Measurements from ENCODE around the gene IPO5. TPM values are rescaled to one million over a fixed set of nuclear protein-coding genes. Genes with fewer than 3 reads are reported as not detected.
"Not testable (repeated sequence)": the region's sequence is repeated elsewhere in the genome, so short reads cannot be mapped to it uniquely, and the experiment has no call there.

Gene IPO5
- total and polyA plus RNA-seq, 4 donors = 92.0 to 158 (median 104) TPM

DNA sequence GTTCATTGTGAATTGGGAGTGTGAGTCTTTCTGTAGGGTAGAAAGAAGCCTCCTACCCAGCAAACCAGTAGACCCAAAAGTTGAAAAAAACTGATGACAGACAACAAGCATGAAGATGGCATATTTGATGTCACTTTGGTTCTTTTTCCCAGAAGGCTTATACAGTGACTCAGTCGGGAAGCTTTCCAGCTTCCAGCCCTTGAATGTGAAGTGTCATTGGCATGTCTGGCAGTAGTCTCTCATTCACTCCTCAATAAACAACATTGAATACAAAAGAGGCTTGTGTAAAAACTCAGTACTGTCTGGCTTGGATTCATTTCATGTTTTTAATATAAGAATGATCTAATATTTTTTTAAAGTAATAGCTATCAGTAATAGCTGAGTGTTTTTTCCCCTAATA, 68.7 kb downstream of the IPO5 start:
- peak overlapping the region; percentile 64 for H3K27ac ChIP-seq (ENCODE audit: low read depth, low read length)
- peaks cover 14% of the 10 kb centered on the region for H3K36me3 ChIP-seq (ENCODE audit: control insufficient read depth, insufficient read depth, low read length)
- H3K4me1 ChIP-seq (ENCODE audit: control insufficient read depth, insufficient read depth, low read length) = peaks cover 3% of the 10 kb centered on the region
- no peaks in the 10 kb centered on the region for H3K9me3 ChIP-seq (ENCODE audit: control insufficient read depth, insufficient read depth, low read length)
- WGBS (ENCODE audit: insufficient coverage) = no CpG with 5 or more reads among the region's 1 CpG
- H3K4me3 ChIP-seq (ENCODE audit: low read depth, low read length) = no peak overlapping the region
- peak in 4 of 6 donors; percentile 24 to 83 (median 38) for DNase-seq (ENCODE audit: low read depth in 4 of 6, low spot score in 6 of 6)
- H3K27me3 ChIP-seq (ENCODE audit: control insufficient read depth, insufficient read depth, low read length) = no peaks in the 10 kb centered on the region

DNA sequence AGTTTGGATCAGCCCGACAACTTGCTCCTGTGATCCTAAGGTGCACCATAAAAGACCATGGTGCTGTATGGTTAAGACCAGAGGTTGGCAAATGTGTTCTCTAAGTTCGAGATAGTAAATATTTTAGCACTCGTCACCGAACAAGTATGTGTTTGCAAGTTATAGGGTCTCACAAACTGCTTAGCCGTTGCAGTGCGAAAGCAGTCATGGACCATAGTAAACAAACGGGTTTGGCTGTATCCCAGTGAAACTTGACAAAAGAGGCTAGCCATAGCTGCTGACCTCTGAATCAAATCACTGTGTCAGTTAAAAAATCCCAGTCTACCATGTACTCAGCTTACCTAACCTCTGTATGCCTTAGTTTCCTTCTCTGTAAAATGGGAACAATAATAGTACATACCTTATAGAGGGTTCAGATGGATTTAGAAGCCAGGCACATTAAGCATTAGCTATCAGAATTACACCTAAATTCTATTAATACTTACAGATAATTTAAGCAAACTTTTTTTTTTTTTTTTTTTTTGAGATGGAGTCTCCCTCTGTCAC, 72.1 kb downstream of the IPO5 start:
- 86% methylated on average over 7 of the region's 7 CpGs for WGBS (ENCODE audit: insufficient coverage)
- Histone ChIP-seq H3K27me3 (ENCODE audit: control insufficient read depth, insufficient read depth, low read length) (no peaks in the 10 kb centered on the region), H3K4me1 (ENCODE audit: control insufficient read depth, insufficient read depth, low read length) (peaks cover 3% of the 10 kb centered on the region), H3K36me3 (ENCODE audit: control insufficient read depth, insufficient read depth, low read length) (no peaks in the 10 kb centered on the region), H3K27ac (ENCODE audit: low read depth, low read length) (no peak overlapping the region), H3K9me3 (ENCODE audit: control insufficient read depth, insufficient read depth, low read length) (no peaks in the 10 kb centered on the region), H3K4me3 (ENCODE audit: low read depth, low read length) (no peak overlapping the region)
- DNase-seq (ENCODE audit: low read depth in 4 of 6, low spot score in 6 of 6) = no peak

DNA sequence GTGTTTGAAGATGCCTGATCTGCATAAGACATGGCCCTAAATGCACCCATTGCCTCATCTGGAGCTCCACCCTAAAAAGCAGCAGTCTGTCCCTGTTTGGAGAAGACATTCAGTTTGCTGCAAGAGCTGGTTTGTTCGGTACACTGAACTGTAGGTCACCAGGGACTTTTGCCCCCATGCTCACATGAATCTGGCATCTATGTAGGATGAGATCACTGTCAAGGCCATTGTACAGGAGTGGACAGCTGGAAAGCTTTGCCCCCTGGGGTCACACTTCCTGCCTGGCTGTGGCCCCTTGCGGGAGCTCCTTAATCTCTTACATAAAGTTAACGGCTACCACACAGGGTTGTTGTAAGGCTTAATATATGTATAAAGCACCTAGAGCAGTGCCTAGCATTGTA, 73.0 kb downstream of the IPO5 start:
- Histone ChIP-seq H3K9me3 (ENCODE audit: control insufficient read depth, insufficient read depth, low read length) (no peaks in the 10 kb centered on the region), H3K4me3 (ENCODE audit: low read depth, low read length) (no peak overlapping the region), H3K27me3 (ENCODE audit: control insufficient read depth, insufficient read depth, low read length) (no peaks in the 10 kb centered on the region), H3K4me1 (ENCODE audit: control insufficient read depth, insufficient read depth, low read length) (peaks cover 3% of the 10 kb centered on the region), H3K27ac (ENCODE audit: low read depth, low read length) (no peak overlapping the region), H3K36me3 (ENCODE audit: control insufficient read depth, insufficient read depth, low read length) (no peaks in the 10 kb centered on the region)
- peak in 1 of 6 donors; percentile 23 for DNase-seq (ENCODE audit: low read depth in 4 of 6, low spot score in 6 of 6)
- WGBS (ENCODE audit: insufficient coverage) = 80% methylated on average over 1 of the region's 3 CpGs

DNA sequence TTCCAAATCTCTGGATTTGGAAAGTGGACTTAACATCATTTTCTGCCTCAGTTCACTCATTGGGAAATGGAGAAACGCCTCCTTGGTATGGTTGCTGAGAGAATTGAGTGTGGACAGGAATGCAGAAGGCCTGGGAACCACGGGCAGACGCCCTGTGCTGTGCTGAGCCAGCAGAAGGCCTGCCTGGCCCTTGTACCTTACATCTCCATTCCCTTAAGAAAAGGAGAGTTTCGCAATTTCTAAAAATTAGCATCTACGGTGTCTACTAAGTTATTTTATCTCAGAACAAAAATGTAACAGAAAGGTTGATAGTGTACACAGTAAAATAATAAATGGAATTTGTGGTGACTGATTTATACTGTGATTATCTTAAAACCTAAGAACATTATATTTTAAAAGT, 78.7 kb downstream of the IPO5 start:
- Histone ChIP-seq H3K36me3 (ENCODE audit: control insufficient read depth, insufficient read depth, low read length) (no peaks in the 10 kb centered on the region), H3K4me1 (ENCODE audit: control insufficient read depth, insufficient read depth, low read length) (peaks cover 8% of the 10 kb centered on the region), H3K4me3 (ENCODE audit: low read depth, low read length) (no peak overlapping the region), H3K27me3 (ENCODE audit: control insufficient read depth, insufficient read depth, low read length) (no peaks in the 10 kb centered on the region), H3K27ac (ENCODE audit: low read depth, low read length) (no peak overlapping the region), H3K9me3 (ENCODE audit: control insufficient read depth, insufficient read depth, low read length) (no peaks in the 10 kb centered on the region)
- no CpG with 5 or more reads among the region's 5 CpGs for WGBS (ENCODE audit: insufficient coverage)
- DNase-seq (ENCODE audit: low read depth in 4 of 6, low spot score in 6 of 6) = peak in 1 of 6 donors; percentile 38

DNA sequence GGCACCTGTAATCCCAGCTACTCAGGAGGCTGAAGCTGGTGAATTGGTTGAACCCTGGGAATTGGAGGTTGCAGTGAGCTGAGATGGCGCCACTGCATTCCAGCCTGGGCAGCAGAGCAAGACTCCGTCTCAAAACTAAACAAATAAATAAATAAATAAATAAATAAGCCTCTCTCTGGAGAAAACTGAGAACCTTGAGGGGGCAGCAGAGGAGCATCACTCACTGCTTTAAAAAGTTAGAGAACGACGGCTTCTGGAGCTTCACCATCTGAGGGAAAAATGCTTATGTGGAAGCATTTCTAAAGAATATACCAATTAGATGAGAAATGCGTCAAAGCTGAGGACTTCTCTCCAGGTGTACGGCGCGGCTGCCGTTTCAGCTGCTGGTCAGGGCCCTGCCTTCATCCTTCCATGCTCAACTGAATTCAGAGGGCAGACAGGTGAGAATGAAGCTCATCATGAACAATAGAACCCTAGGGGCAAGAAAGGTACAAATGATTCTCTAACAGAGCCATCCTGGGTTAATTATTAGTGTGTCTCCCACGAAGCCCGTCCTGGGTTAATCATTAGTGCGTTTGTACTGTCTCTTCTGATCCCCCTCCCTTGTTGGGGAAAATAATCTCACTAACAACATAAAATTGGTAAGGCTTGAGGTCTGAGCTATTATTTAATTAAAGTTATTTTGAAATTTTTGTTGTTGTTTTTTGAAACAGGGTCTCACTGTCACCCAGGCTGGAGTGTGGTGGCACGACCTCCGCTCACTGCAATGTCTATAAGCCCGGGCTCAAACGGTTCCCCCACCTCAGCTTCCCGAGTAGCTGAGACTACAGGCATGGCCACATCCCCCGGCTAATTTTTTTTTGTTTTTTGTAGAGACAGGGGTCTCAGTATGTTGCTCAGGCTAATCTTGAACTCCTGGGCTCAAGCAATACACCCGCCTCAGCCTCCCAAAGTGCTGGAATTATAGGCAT, 80.1 kb downstream of the IPO5 start:
- H3K9me3 ChIP-seq (ENCODE audit: control insufficient read depth, insufficient read depth, low read length) = no peaks in the 10 kb centered on the region
- peak in 4 of 6 donors; percentile 27 to 89 (median 64) for DNase-seq (ENCODE audit: low read depth in 4 of 6, low spot score in 6 of 6)
- no peak overlapping the region for H3K4me3 ChIP-seq (ENCODE audit: low read depth, low read length)
- WGBS (ENCODE audit: insufficient coverage) = 64% methylated on average over 5 of the region's 19 CpGs
- H3K4me1 ChIP-seq (ENCODE audit: control insufficient read depth, insufficient read depth, low read length) = peaks cover 8% of the 10 kb centered on the region
- H3K27ac ChIP-seq (ENCODE audit: low read depth, low read length) = no peak overlapping the region
- H3K36me3 ChIP-seq (ENCODE audit: control insufficient read depth, insufficient read depth, low read length) = no peaks in the 10 kb centered on the region
- H3K27me3 ChIP-seq (ENCODE audit: control insufficient read depth, insufficient read depth, low read length) = no peaks in the 10 kb centered on the region

DNA sequence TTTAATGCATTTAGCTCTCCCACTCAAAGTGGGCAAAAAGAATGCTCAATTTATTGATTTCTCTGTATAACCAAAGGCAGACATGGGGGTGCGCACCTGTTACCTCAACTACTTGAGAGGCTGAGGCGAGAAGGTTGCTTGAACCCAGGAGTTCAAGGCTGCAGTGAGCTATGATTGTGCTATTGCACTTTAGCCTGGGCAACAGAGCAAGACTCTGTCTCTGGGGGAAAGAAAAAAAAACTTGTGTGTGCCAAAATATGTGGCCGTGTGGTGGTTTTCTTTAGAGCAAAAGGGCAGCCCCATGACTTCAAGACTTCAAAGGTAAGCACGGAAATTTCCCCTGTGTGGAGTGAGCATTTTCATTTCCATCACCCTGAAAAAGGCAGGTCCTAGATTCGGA, 81.9 kb downstream of the IPO5 start:
- Histone ChIP-seq H3K4me3 (ENCODE audit: low read depth, low read length) (no peak overlapping the region), H3K36me3 (ENCODE audit: control insufficient read depth, insufficient read depth, low read length) (no peaks in the 10 kb centered on the region), H3K9me3 (ENCODE audit: control insufficient read depth, insufficient read depth, low read length) (no peaks in the 10 kb centered on the region), H3K27ac (ENCODE audit: low read depth, low read length) (no peak overlapping the region), H3K27me3 (ENCODE audit: control insufficient read depth, insufficient read depth, low read length) (no peaks in the 10 kb centered on the region), H3K4me1 (ENCODE audit: control insufficient read depth, insufficient read depth, low read length) (peaks cover 8% of the 10 kb centered on the region)
- 94% methylated on average over 5 of the region's 5 CpGs for WGBS (ENCODE audit: insufficient coverage)
- DNase-seq (ENCODE audit: low read depth in 4 of 6, low spot score in 6 of 6) = no peak

DNA sequence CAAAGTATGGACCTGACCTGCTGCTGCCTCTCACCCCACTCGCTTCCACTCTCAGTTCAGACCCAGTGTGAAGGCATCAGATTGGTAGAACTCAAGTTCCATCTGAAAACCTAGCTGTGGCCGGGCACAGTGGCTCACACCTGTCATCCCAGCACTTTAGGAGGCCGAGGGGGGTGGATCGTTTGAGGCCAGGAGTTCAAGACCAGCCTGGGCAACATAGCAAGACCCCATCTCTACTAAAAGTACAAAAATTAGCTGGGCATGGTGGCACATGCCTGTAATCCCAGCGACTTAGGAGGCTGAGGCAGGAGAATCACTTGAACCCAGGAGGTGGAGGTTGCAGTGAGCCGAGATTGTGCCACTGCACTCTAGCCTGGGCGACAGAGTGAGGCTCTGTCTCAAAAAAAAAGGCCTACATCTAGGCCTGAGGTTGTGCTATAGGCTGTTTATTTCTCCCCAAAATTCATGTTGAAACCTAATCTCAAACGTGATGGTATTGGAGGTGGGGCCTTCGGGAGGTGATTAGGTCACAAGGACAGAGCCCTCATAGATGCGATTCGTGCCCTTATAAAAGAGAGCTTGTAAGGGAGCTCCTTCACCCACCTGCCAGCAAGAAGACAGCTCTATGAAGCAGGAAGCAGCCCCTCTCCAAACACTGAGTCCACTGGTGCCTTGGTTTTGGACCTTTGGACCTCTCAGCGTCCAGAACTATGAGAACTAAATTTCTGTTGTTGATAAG, 83.3 kb downstream of the IPO5 start:
- not testable (repeated sequence) for DNase-seq (ENCODE audit: low read depth in 4 of 6, low spot score in 6 of 6); H3K36me3 ChIP-seq (ENCODE audit: control insufficient read depth, insufficient read depth, low read length); H3K27ac ChIP-seq (ENCODE audit: low read depth, low read length); H3K4me3 ChIP-seq (ENCODE audit: low read depth, low read length); H3K4me1 ChIP-seq (ENCODE audit: control insufficient read depth, insufficient read depth, low read length); H3K9me3 ChIP-seq (ENCODE audit: control insufficient read depth, insufficient read depth, low read length); H3K27me3 ChIP-seq (ENCODE audit: control insufficient read depth, insufficient read depth, low read length)
- WGBS (ENCODE audit: insufficient coverage) = 100% methylated on average over 4 of the region's 12 CpGs

DNA sequence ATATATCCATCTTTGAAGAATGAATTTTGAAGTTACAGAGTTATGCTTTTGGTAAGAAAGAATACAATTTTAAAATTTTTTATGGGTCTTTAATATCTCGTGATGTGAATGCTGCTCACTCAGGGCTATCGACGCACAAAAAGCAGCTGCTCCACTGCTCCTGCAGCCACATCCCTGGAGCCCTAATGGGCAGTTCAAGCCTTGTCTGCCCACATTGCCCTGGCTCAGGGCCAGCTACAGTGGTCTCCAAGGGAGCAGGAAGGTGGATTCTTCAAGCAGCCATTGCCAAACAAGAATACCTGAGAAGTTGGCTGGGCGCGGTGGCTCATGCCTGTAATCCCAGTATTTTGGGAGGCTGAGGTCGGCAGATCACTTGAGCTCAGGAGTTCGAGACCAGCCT, 85.8 kb downstream of the IPO5 start:
- peak in 1 of 6 donors; percentile 19 for DNase-seq (ENCODE audit: low read depth in 4 of 6, low spot score in 6 of 6)
- Histone ChIP-seq H3K9me3 (ENCODE audit: control insufficient read depth, insufficient read depth, low read length) (no peaks in the 10 kb centered on the region), H3K4me1 (ENCODE audit: control insufficient read depth, insufficient read depth, low read length) (no peaks in the 10 kb centered on the region), H3K4me3 (ENCODE audit: low read depth, low read length) (no peak overlapping the region), H3K27ac (ENCODE audit: low read depth, low read length) (no peak overlapping the region), H3K36me3 (ENCODE audit: control insufficient read depth, insufficient read depth, low read length) (no peaks in the 10 kb centered on the region), H3K27me3 (ENCODE audit: control insufficient read depth, insufficient read depth, low read length) (no peaks in the 10 kb centered on the region)
- WGBS (ENCODE audit: insufficient coverage) = 91% methylated on average over 3 of the region's 7 CpGs

DNA sequence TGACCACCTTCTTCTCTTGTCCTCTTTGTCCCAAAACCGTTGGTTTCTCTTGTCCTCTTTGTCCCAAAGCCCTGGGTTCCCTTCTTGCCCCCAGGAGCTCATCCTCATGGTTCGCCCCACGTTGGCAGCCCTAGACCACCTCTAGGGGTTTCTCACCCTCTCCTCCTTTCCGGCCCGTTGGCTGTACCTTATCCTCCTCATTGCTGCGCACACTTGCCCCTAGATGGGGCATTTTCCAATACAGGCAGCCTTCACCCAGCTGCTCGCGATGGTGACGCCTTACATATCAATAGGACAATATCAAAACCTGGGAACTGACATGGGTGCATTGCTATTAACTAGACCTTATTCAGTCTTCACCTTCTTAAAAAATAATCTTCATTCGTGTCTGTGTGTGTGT, 86.5 kb downstream of the IPO5 start:
- no peak overlapping the region for H3K27ac ChIP-seq (ENCODE audit: low read depth, low read length)
- no peaks in the 10 kb centered on the region for H3K36me3 ChIP-seq (ENCODE audit: control insufficient read depth, insufficient read depth, low read length)
- no peak overlapping the region for H3K4me3 ChIP-seq (ENCODE audit: low read depth, low read length)
- no peak for DNase-seq (ENCODE audit: low read depth in 4 of 6, low spot score in 6 of 6)
- no peaks in the 10 kb centered on the region for H3K9me3 ChIP-seq (ENCODE audit: control insufficient read depth, insufficient read depth, low read length)
- H3K27me3 ChIP-seq (ENCODE audit: control insufficient read depth, insufficient read depth, low read length) = no peaks in the 10 kb centered on the region
- 71% methylated on average over 6 of the region's 10 CpGs for WGBS (ENCODE audit: insufficient coverage)
- H3K4me1 ChIP-seq (ENCODE audit: control insufficient read depth, insufficient read depth, low read length) = no peaks in the 10 kb centered on the region

Measured in spinal cord (tissue), 10 donors.